Endothelial cell (in vitro differentiated cells): ENCODE results near the gene CAMTA1. TPM values are rescaled to one million over a fixed set of nuclear protein-coding genes. Genes with fewer than 3 reads are reported as not detected.

Experiments
- DNase-seq: peaks from one replicate; pipeline ENCODE4 v3.0.0; 2021; ENCODE audit warnings: low spot score
- H3K27ac Mint-ChIP-seq: one replicate; pipeline ENCODE4 v1.8.0; 2021; ENCODE audit warnings: mixed read lengths, inconsistent platforms; ENCODE audit not compliant: unreplicated experiment
- H3K27me3 Mint-ChIP-seq: one replicate; pipeline ENCODE4 v1.8.0; 2021; ENCODE audit warnings: mild to moderate bottlenecking, moderate library complexity, mixed read lengths, inconsistent platforms; ENCODE audit not compliant: unreplicated experiment
- H3K36me3 Mint-ChIP-seq: one replicate; pipeline ENCODE4 v1.8.0; 2021; ENCODE audit warnings: mild to moderate bottlenecking, low read depth, mixed read lengths, inconsistent platforms; ENCODE audit not compliant: unreplicated experiment
- H3K4me1 Mint-ChIP-seq: one replicate; pipeline ENCODE4 v1.8.0; 2021; ENCODE audit warnings: mild to moderate bottlenecking, mixed read lengths, inconsistent platforms; ENCODE audit not compliant: unreplicated experiment
- H3K4me3 Mint-ChIP-seq: one replicate; pipeline ENCODE4 v1.8.0; 2021; ENCODE audit warnings: mild to moderate bottlenecking, mixed read lengths, inconsistent platforms; ENCODE audit not compliant: unreplicated experiment
- H3K9me3 Mint-ChIP-seq: one replicate; pipeline ENCODE4 v1.8.0; 2021; ENCODE audit warnings: mixed read lengths, inconsistent platforms; ENCODE audit not compliant: unreplicated experiment
- total RNA-seq: library from RNA; stranded (reverse); fragmentation: NEBNext Ultra II Directional; extraction: Animal tissue kit (Norgen Biotek cat#: 25700); gene quantifications from one replicate; pipeline ENCODE4 v1.2.1, GENCODE V29; 2021; ENCODE audit not compliant: unreplicated experiment
- TF ChIP-seq, protein P1 (sequence below): fragments of 200-600 bp; sonication (generic); IDR thresholded peaks from one replicate; pipeline ENCODE4 v1.5.0; 2021; ENCODE audit warnings: antibody characterized with exemption; ENCODE audit not compliant: unreplicated experiment

Gene CAMTA1
- total RNA-seq, 1 donor from 2014 or later: 87.3 TPM

GRCh38 chr1:7693662-7694061, 908.4 kb downstream of the CAMTA1 start:
- H3K9me3 Mint-ChIP-seq: peaks cover 3% of the 10 kb centered on the region

DNA sequence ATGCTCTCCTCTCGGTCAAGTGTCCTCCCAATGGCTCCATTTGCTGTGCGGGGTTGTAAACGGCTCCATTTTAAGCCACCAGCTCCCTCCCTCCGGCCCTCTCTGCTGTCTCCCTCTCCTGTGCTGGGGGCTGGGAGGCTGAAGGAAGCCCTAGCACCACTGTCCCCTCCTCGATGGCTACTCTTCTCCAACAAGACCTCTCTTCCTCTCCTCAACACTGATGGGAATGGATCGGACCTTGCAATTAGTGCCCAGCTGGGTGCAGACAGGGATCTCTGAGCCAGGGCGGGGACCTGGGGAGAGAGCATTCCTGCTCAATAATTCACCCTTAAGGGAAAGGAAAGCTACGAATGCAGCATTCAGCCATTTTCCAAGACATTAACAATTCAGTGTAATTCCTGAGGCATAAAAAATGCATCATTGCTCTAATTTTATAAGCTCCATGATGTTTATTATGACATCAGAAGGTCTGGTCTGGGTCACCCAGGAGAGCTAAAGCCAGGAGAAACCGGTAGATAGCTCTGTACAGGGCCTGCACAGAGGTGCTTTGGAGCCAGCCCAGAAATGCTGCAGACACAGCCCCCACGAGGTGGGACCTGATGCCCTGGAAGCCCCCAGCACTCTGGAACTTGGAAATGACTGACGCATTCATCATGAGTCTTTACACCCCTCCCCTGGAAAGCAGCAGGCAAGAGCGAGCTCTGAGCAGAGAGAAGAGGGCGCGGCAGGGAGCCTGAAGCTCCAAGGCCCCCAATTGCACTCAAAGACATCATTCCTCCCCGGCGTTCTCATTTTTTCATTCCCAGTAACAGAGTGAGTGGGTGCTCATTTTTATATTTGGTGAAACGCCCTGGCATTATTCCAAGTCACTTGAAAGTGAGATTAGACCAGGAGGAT, 909.6 kb downstream of the CAMTA1 start:
- Mint-ChIP-seq H3K4me1 (no peaks in the 10 kb centered on the region), H3K9me3 (peaks cover 3% of the 10 kb centered on the region), H3K27ac (no peak overlapping the region), H3K4me3 (no peak overlapping the region), H3K27me3 (peaks cover 9% of the 10 kb centered on the region), H3K36me3 (peaks cover 4% of the 10 kb centered on the region)
- TF ChIP-seq, protein P1, sequence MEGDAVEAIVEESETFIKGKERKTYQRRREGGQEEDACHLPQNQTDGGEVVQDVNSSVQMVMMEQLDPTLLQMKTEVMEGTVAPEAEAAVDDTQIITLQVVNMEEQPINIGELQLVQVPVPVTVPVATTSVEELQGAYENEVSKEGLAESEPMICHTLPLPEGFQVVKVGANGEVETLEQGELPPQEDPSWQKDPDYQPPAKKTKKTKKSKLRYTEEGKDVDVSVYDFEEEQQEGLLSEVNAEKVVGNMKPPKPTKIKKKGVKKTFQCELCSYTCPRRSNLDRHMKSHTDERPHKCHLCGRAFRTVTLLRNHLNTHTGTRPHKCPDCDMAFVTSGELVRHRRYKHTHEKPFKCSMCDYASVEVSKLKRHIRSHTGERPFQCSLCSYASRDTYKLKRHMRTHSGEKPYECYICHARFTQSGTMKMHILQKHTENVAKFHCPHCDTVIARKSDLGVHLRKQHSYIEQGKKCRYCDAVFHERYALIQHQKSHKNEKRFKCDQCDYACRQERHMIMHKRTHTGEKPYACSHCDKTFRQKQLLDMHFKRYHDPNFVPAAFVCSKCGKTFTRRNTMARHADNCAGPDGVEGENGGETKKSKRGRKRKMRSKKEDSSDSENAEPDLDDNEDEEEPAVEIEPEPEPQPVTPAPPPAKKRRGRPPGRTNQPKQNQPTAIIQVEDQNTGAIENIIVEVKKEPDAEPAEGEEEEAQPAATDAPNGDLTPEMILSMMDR: no peak
- DNase-seq: no peak

More at GRCh38 chr1:7693662-7694061, 908.4 kb downstream of the CAMTA1 start:
- no peaks in the 10 kb centered on the region for H3K4me1 Mint-ChIP-seq
- no peak for DNase-seq
- H3K4me3 Mint-ChIP-seq: no peak overlapping the region
- no peak overlapping the region for H3K27ac Mint-ChIP-seq
- TF ChIP-seq, protein P1: no peak
- H3K36me3 Mint-ChIP-seq: peaks cover 4% of the 10 kb centered on the region
- peaks cover 7% of the 10 kb centered on the region for H3K27me3 Mint-ChIP-seq

DNA sequence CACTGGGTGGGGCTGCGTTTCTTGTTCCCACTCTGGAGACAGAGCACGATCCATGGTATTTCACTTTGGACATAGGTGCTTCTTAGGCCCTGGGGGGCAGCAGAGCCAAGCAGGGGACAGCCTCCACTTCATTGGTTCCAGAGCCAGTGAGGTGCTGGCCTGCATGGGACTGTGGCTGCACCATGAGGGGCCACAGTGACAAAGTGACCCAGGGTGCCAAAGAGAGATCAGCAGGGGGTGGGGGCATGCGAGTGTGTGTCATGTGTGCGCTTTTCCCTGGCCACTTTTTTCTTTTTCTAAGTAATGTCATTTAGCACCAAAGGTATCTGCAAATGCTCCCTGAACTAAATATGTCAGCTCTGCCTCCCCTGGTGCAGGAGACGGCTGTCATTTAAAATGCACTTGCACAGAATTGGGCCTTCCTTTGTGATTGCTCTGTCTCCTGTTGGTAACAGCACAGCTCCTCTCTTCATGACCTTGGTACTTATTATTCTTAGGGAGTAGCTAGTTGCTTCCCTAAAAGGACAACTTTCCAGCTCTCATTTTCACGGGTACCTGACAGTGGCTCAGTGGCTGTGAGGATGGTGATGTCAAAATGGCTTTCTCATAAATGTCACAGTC, 910.4 kb downstream of the CAMTA1 start:
- Mint-ChIP-seq H3K4me3 (no peak overlapping the region), H3K9me3 (peaks cover 3% of the 10 kb centered on the region), H3K4me1 (no peaks in the 10 kb centered on the region), H3K27me3 (peaks cover 9% of the 10 kb centered on the region), H3K36me3 (peaks cover 4% of the 10 kb centered on the region), H3K27ac (no peak overlapping the region)
- DNase-seq: no peak
- TF ChIP-seq, protein P1: no peak

GRCh38 chr1:7698641-7699040, 913.4 kb downstream of the CAMTA1 start:
- H3K36me3 Mint-ChIP-seq: peaks cover 3% of the 10 kb centered on the region
- TF ChIP-seq, protein P1: no peak
- no peak overlapping the region for H3K27ac Mint-ChIP-seq
- H3K27me3 Mint-ChIP-seq: peaks cover 16% of the 10 kb centered on the region
- H3K4me3 Mint-ChIP-seq: no peak overlapping the region
- no peak for DNase-seq
- H3K4me1 Mint-ChIP-seq: peaks cover 16% of the 10 kb centered on the region
- peaks cover 3% of the 10 kb centered on the region for H3K9me3 Mint-ChIP-seq

DNA sequence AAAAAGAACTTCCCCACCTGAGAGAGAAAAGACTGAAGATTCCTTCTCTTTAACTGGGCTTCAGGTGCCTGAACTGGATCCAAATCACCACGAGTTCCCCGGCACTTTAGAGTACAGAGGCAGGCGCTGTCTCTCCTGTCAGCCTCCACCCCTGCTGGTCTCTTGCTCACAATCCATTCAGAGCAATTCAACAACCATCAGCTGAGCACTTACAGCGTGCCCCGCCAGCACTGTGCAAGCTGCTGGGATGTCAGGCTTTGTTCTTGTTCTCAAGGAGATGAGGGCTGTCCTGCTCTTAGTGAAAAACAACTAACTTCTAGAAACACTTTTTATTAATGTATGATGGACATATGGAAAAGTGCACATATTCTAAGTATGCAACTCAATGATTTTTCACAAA, 917.1 kb downstream of the CAMTA1 start:
- no peak for DNase-seq
- Mint-ChIP-seq H3K4me1 (peaks cover 20% of the 10 kb centered on the region), H3K27me3 (peaks cover 26% of the 10 kb centered on the region), H3K36me3 (peaks cover 8% of the 10 kb centered on the region), H3K9me3 (no peaks in the 10 kb centered on the region), H3K27ac (no peak overlapping the region), H3K4me3 (peak overlapping the region; percentile 85)
- TF ChIP-seq, protein P1: no peak
